OCI-LY7 (cell line): ENCODE data around the gene CDH23. TPM values are rescaled to one million over a fixed set of nuclear protein-coding genes. Genes with fewer than 3 reads are reported as not detected.

Experiments
- BruUV-seq: library from RNA; stranded (reverse); fragments of 400-500 nt; replicated peaks from 2 replicates; lab custom pipeline; 2021; lab: Mats Ljungman, UMichigan
- CTCF ChIA-PET: fragments of 300-600 bp; sonication (Branson Sonifier 250); formaldehyde crosslinking; loops from one replicate; lab custom pipeline; 2022; ENCODE audit warnings: antibody characterized with exemption; ENCODE audit not compliant: unreplicated experiment; lab: Charles Lee
- POLR2A ChIA-PET: fragments of 300-600 bp; sonication (Branson Sonifier 250); formaldehyde crosslinking; loops from one replicate; lab custom pipeline; 2022; ENCODE audit warnings: antibody characterized with exemption; lab: Charles Lee
- DNase-seq: peaks from one replicate; pipeline ENCODE4 v3.0.0-alpha.2; 2015; ENCODE audit warnings: low spot score
- H2AFZ ChIP-seq: fragments of 200-600 bp; sonication (generic), shearing (Covaris generic); 2 replicates; pipeline ENCODE4 v1.6.1; 2014; ENCODE audit warnings: mild to moderate bottlenecking, antibody characterized with exemption, low read length, moderate library complexity
- H3K27ac ChIP-seq: fragments of 200-600 bp; sonication (generic); 2 replicates; pipeline ENCODE4 v1.5.1; 2014; ENCODE audit warnings: mixed run types, low read depth, mild to moderate bottlenecking, moderate library complexity, low read length, inconsistent platforms; ENCODE audit not compliant: poor library complexity, severe bottlenecking
- H3K36me3 ChIP-seq: fragments of 200-600 bp; sonication (generic); 2 replicates; pipeline ENCODE4 v1.6.1; 2014; ENCODE audit warnings: mild to moderate bottlenecking, antibody characterized with exemption, low read length, moderate library complexity, mixed read lengths; ENCODE audit not compliant: insufficient read depth
- H3K4me1 ChIP-seq: fragments of 200-600 bp; sonication (generic); 2 replicates; pipeline ENCODE4 v1.5.1; 2014; ENCODE audit warnings: mild to moderate bottlenecking, low read length; ENCODE audit not compliant: insufficient read depth, poor library complexity, severe bottlenecking
- H3K4me2 ChIP-seq: fragments of 200-600 bp; sonication (generic); 2 replicates; pipeline ENCODE4 v1.6.1; 2014; ENCODE audit warnings: mild to moderate bottlenecking, low read length
- H3K4me3 ChIP-seq: fragments of 200-600 bp; sonication (generic); 2 replicates; pipeline ENCODE4 v1.5.1; 2014; ENCODE audit warnings: mild to moderate bottlenecking, low read depth, low read length; ENCODE audit not compliant: poor library complexity, severe bottlenecking
- H3K79me2 ChIP-seq: fragments of 200-600 bp; sonication (generic); 2 replicates; pipeline ENCODE4 v1.6.1; 2016; ENCODE audit warnings: low read depth, mild to moderate bottlenecking, low read length, moderate library complexity, mixed read lengths; ENCODE audit not compliant: insufficient read depth
- H3K9me2 ChIP-seq: fragments of 200-600 bp; sonication (generic); 2 replicates; pipeline ENCODE4 v1.6.1; 2016; ENCODE audit warnings: mild to moderate bottlenecking, low read length, mixed read lengths; ENCODE audit not compliant: insufficient read depth
- H3K9me3 ChIP-seq: fragments of 200-600 bp; sonication (generic); 2 replicates; pipeline ENCODE4 v1.6.1; 2014; ENCODE audit warnings: mild to moderate bottlenecking, mixed run types, low read length, mixed read lengths
- H4K20me1 ChIP-seq: fragments of 200-600 bp; sonication (generic); 2 replicates; pipeline ENCODE4 v1.6.1; 2014; ENCODE audit warnings: mild to moderate bottlenecking, antibody characterized with exemption, low read length, moderate library complexity, mixed read lengths; ENCODE audit not compliant: insufficient read depth
- EZH2phosphoT487 ChIP-seq: fragments of 200-600 bp; sonication (generic); IDR thresholded peaks from 2 replicates; pipeline ENCODE4 v1.6.1; 2018; ENCODE audit warnings: low read depth, borderline replicate concordance, mild to moderate bottlenecking, mixed run types, antibody characterized with exemption, low read length, moderate library complexity, mixed read lengths
- intact Hi-C: fragments of 100-400 bp; cut with micrococcal nuclease; formaldehyde crosslinking; loops from one replicate; pipeline ENCODE4 v1.10.0; 2022; ENCODE audit not compliant: unreplicated experiment
- total RNA-seq, 2 experiments: library from RNA; depleted of rRNA in 1 of 2; stranded (reverse); fragments of >200 nt in 1 of 2; shearing (Covaris generic) in 1 of 2; gene quantifications; 2 replicates each; pipeline ENCODE4 v1.2.3, GENCODE V29; 2014 to 2022
- TF ChIP-seq, protein P1 (sequence below): fragments of 200-600 bp; sonication (generic); conservative IDR thresholded peaks from 2 replicates; pipeline ENCODE4 v1.5.1; 2014; ENCODE audit warnings: mild to moderate bottlenecking, antibody characterized with exemption, low read length, moderate library complexity, mixed read lengths

Gene CDH23
- total RNA-seq, 2 experiments from 2014 or later = 0.92 to 9.9 TPM

GRCh38 chr10:71512761-71513539 lies 116.2 kb downstream of the CDH23 start:
- H2AFZ ChIP-seq = no peak overlapping the region
- no peak for DNase-seq
- intact Hi-C loops = no loop called here
- no peaks in the 10 kb centered on the region for H3K36me3 ChIP-seq
- ChIA-PET POLR2A (no interaction called here), CTCF (no interaction called here)
- H4K20me1 ChIP-seq = no peaks in the 10 kb centered on the region
- no peak overlapping the region for H3K4me2 ChIP-seq
- no peak overlapping the region for H3K4me3 ChIP-seq
- no peaks in the 10 kb centered on the region for H3K4me1 ChIP-seq
- no peak overlapping the region for H3K27ac ChIP-seq
- BruUV-seq = no TSS peak
- TF ChIP-seq EZH2phosphoT487 = no peak
- TF ChIP-seq, protein P1, sequence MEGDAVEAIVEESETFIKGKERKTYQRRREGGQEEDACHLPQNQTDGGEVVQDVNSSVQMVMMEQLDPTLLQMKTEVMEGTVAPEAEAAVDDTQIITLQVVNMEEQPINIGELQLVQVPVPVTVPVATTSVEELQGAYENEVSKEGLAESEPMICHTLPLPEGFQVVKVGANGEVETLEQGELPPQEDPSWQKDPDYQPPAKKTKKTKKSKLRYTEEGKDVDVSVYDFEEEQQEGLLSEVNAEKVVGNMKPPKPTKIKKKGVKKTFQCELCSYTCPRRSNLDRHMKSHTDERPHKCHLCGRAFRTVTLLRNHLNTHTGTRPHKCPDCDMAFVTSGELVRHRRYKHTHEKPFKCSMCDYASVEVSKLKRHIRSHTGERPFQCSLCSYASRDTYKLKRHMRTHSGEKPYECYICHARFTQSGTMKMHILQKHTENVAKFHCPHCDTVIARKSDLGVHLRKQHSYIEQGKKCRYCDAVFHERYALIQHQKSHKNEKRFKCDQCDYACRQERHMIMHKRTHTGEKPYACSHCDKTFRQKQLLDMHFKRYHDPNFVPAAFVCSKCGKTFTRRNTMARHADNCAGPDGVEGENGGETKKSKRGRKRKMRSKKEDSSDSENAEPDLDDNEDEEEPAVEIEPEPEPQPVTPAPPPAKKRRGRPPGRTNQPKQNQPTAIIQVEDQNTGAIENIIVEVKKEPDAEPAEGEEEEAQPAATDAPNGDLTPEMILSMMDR = no peak
- no peaks in the 10 kb centered on the region for H3K79me2 ChIP-seq
- H3K9me3 ChIP-seq = no peaks in the 10 kb centered on the region
- no peaks in the 10 kb centered on the region for H3K9me2 ChIP-seq

GRCh38 chr10:71513540-71513853 lies 116.8 kb downstream of the CDH23 start:
- Histone ChIP-seq H2AFZ (no peak overlapping the region), H3K27ac (no peak overlapping the region), H3K79me2 (no peaks in the 10 kb centered on the region), H3K9me2 (no peaks in the 10 kb centered on the region), H3K4me3 (no peak overlapping the region), H4K20me1 (no peaks in the 10 kb centered on the region), H3K4me2 (no peak overlapping the region), H3K4me1 (no peaks in the 10 kb centered on the region), H3K36me3 (no peaks in the 10 kb centered on the region), H3K9me3 (no peaks in the 10 kb centered on the region)
- no peak for DNase-seq
- ChIA-PET CTCF (no interaction called here), POLR2A (interaction anchor here (0.6 kb wide), 1 partner anchor 191 kb away, joined by 3 read pairs; no protein-coding TSS in a partner anchor)
- no TSS peak for BruUV-seq
- intact Hi-C loops = no loop called here
- TF ChIP-seq EZH2phosphoT487 = no peak
- TF ChIP-seq, protein P1 = no peak

GRCh38 chr10:71513936-71514335 lies 117.2 kb downstream of the CDH23 start:
- no peak overlapping the region for H2AFZ ChIP-seq
- CTCF ChIA-PET = no interaction called here
- H3K79me2 ChIP-seq = no peaks in the 10 kb centered on the region
- H3K4me3 ChIP-seq = no peak overlapping the region
- intact Hi-C loops = no loop called here
- H3K27ac ChIP-seq = no peak overlapping the region
- TF ChIP-seq EZH2phosphoT487 = no peak
- TF ChIP-seq, protein P1 = no peak
- BruUV-seq = no TSS peak
- H3K9me3 ChIP-seq = no peaks in the 10 kb centered on the region
- no peaks in the 10 kb centered on the region for H4K20me1 ChIP-seq
- H3K36me3 ChIP-seq = no peaks in the 10 kb centered on the region
- no peak overlapping the region for H3K4me2 ChIP-seq
- H3K9me2 ChIP-seq = no peaks in the 10 kb centered on the region
- no peaks in the 10 kb centered on the region for H3K4me1 ChIP-seq
- POLR2A ChIA-PET = interaction anchor here (0.6 kb wide), 1 partner anchor 190 kb away, joined by 3 read pairs; no protein-coding TSS in a partner anchor
- no peak for DNase-seq
